Measurements from ENCODE around the gene PCBD1. TPM values are rescaled to one million over a fixed set of nuclear protein-coding genes. Genes with fewer than 3 reads are reported as not detected.

Gene PCBD1
- total and polyA plus RNA-seq, 9 donors, result 25.5 to 104 (median 60.6) TPM

DNA sequence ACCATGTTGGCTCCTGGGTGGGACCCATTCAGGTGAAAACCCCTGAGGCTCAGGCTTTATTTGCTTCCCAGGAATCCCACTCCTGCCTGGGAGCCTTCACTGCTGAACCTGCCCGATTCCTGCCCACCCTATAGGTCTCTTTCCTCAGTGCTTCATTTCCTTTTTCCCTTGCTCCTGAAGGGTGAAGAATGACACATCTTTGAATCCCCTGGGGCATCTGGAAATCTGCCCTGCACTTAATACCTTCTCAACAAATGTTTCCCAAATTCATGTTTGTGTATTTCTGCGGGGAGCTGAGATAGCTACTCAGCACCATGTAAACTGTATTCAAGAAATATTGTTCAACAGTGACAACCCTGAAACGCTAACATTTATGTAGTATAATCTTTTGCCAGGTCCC lies 10.3 kb upstream of the PCBD1 start:
- intact Hi-C loops (cut with DNase I), result no loop called here
- H3K4me1 ChIP-seq (ENCODE audit: insufficient read depth), result peaks cover 1% of the 10 kb centered on the region
- no peaks in the 10 kb centered on the region for H3K36me3 ChIP-seq
- TF ChIP-seq EP300 (IDR thresholded peaks at IDR 0.05), result no peak
- TF ChIP-seq CTCF (IDR thresholded peaks at IDR 0.05), result no peak
- no peak for TF ChIP-seq POLR2A (IDR thresholded peaks at IDR 0.05)
- H3K9me3 ChIP-seq, result no peaks in the 10 kb centered on the region
- DNase-seq, result no peak
- no peak overlapping the region for H3K27ac ChIP-seq
- H3K4me3 ChIP-seq, result no peak overlapping the region
- no peaks in the 10 kb centered on the region for H3K27me3 ChIP-seq
- 73 to 86% (median 81%) methylated on average over 3 of the region's 3 CpGs for WGBS, 3 donors

DNA sequence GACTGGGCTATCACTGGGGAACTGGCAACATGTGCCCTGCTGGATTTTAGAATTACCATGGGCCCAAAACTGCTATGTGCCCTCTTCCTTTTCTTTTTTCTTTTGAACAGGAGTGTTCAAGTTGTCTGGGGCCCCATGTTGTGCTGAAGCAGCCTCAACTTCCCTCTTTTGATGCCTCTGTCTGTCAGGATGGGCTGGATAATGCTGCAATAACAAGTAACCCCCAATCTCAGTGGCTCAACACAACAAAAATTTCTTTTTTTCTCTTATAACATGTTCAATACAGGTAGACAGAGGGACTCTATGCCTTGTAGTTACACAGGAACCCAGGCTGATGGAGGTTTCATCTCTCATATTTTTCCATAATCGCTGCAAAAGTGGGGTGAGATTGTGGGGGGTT lies 8.2 kb upstream of the PCBD1 start:
- WGBS, 3 donors, result 95 to 100% (median 98%) methylated on average over 1 of the region's 1 CpG
- DNase-seq, result no peak
- TF ChIP-seq POLR2A (IDR thresholded peaks at IDR 0.05), result no peak
- TF ChIP-seq CTCF (IDR thresholded peaks at IDR 0.05), result no peak
- no peak for TF ChIP-seq EP300 (IDR thresholded peaks at IDR 0.05)
- no peak overlapping the region for H3K27ac ChIP-seq
- intact Hi-C loops (cut with DNase I), result no loop called here
- H3K27me3 ChIP-seq, result no peaks in the 10 kb centered on the region
- no peak overlapping the region for H3K4me3 ChIP-seq
- H3K36me3 ChIP-seq, result no peaks in the 10 kb centered on the region
- no peaks in the 10 kb centered on the region for H3K9me3 ChIP-seq
- H3K4me1 ChIP-seq (ENCODE audit: insufficient read depth), result no peaks in the 10 kb centered on the region

DNA sequence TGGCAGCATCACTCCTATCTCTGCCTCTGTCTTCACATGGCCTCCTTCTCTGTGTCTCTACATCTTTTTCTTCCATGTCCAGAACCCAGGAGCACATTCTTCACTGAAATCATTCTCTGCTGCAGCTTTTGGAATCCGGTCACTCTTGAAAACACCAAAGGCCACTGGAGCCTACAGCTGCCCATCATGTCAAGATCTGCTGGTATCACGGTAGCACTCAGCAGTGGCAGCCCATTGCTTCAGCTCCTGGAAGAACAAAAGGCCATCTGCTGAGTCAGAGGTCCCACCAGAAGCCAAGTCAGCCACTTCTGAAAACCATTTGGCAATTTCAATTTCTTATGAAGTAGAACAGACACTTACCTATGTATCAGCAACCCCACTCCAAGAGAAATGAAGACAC lies 6.1 kb upstream of the PCBD1 start:
- 78 to 91% (median 90%) methylated on average over 2 of the region's 2 CpGs for WGBS, 3 donors
- TF ChIP-seq EP300 (IDR thresholded peaks at IDR 0.05) (no peak), CTCF (IDR thresholded peaks at IDR 0.05) (no peak), POLR2A (IDR thresholded peaks at IDR 0.05) (no peak)
- DNase-seq, result no peak

GRCh38 chr10:70893227-70894006 lies 5.1 kb upstream of the PCBD1 start:
- DNase-seq, result no peak
- no peaks in the 10 kb centered on the region for H3K36me3 ChIP-seq
- H3K4me3 ChIP-seq, result no peak overlapping the region
- H3K27ac ChIP-seq, result no peak overlapping the region
- intact Hi-C loops (cut with DNase I), result no loop called here
- H3K27me3 ChIP-seq, result no peaks in the 10 kb centered on the region
- 86 to 89% (median 87%) methylated on average over 10 of the region's 10 CpGs for WGBS, 3 donors
- H3K9me3 ChIP-seq, result no peaks in the 10 kb centered on the region
- peaks cover 8% of the 10 kb centered on the region for H3K4me1 ChIP-seq (ENCODE audit: insufficient read depth)
- no peak for TF ChIP-seq CTCF (IDR thresholded peaks at IDR 0.05)
- TF ChIP-seq EP300 (IDR thresholded peaks at IDR 0.05), result no peak
- TF ChIP-seq POLR2A (IDR thresholded peaks at IDR 0.05), result no peak

More for the DNA sequence above, 6.1 kb upstream of the PCBD1 start:
- Histone ChIP-seq H3K9me3 (no peaks in the 10 kb centered on the region), H3K36me3 (no peaks in the 10 kb centered on the region), H3K27ac (no peak overlapping the region), H3K27me3 (no peaks in the 10 kb centered on the region), H3K4me1 (ENCODE audit: insufficient read depth) (peaks cover 8% of the 10 kb centered on the region), H3K4me3 (no peak overlapping the region)
- intact Hi-C loops (cut with DNase I), result no loop called here
